Chondrocyte (in vitro differentiated cells): Measurements from ENCODE around the gene MKI67. TPM values are rescaled to one million over a fixed set of nuclear protein-coding genes. Genes with fewer than 3 reads are reported as not detected.

ENCODE experiments used
- DNase-seq: peaks from one replicate; pipeline ENCODE4 v3.0.0; 2021; ENCODE audit warnings: mixed read lengths, low spot score
- H3K27ac Mint-ChIP-seq: one replicate; pipeline ENCODE4 v1.8.0; 2021; ENCODE audit warnings: mild to moderate bottlenecking, moderate library complexity, mixed read lengths; ENCODE audit not compliant: unreplicated experiment
- H3K27me3 Mint-ChIP-seq: 2 replicates; pipeline ENCODE4 v1.8.0; 2021; ENCODE audit warnings: low read depth, mixed read lengths
- H3K36me3 Mint-ChIP-seq: 2 replicates; pipeline ENCODE4 v1.8.0; 2021; ENCODE audit warnings: low read depth, mixed read lengths
- H3K4me1 Mint-ChIP-seq: 2 replicates; pipeline ENCODE4 v1.8.0; 2021; ENCODE audit warnings: low read depth, mild to moderate bottlenecking, mixed read lengths
- H3K4me3 Mint-ChIP-seq: one replicate; pipeline ENCODE4 v1.8.0; 2021; ENCODE audit warnings: mild to moderate bottlenecking, moderate library complexity, mixed read lengths; ENCODE audit not compliant: unreplicated experiment
- H3K9me3 Mint-ChIP-seq: 2 replicates; pipeline ENCODE4 v1.8.0; 2021; ENCODE audit warnings: low read depth, mixed read lengths
- CTCF ChIP-seq: fragments of 200-600 bp; sonication (generic); IDR thresholded peaks from 2 replicates; pipeline ENCODE4 v1.5.0; 2021; ENCODE audit warnings: antibody characterized with exemption, mild to moderate bottlenecking, moderate library complexity
- total RNA-seq: library from RNA; stranded (reverse); gene quantifications from 3 replicates; pipeline ENCODE4 v1.2.1, GENCODE V29; 2021

The MKI67 gene
- total RNA-seq, 1 donor from 2014 or later = 17.1 TPM

DNA sequence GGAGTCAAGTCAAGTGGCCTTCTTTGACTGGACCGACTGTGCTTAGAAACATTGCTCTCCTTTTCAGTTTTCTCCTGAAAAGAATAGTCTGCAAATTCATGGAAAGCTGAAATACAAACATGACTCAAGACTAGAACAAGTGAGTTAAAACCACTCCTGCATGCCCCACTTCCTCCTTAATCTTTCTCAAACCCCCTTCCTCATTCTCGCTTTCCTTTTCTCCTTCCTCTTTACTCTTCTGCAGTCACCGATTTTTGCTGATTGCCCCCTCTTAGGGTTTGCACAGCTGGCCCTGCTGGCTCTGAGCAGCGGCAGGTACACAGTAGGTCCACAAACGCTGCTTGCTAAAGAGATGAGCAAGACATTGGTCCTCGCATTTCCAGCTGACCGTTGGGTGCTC, 34.8 kb upstream of the MKI67 start:
- Mint-ChIP-seq H3K4me1 (no peaks in the 10 kb centered on the region), H3K36me3 (no peaks in the 10 kb centered on the region), H3K27me3 (peaks cover 47% of the 10 kb centered on the region)

GRCh38 chr10:128160297-128160711, 34.1 kb upstream of the MKI67 start:
- DNase-seq = no peak
- Mint-ChIP-seq H3K4me1 (no peaks in the 10 kb centered on the region), H3K4me3 (no peak overlapping the region), H3K9me3 (peaks cover 2% of the 10 kb centered on the region), H3K27me3 (peaks cover 47% of the 10 kb centered on the region), H3K36me3 (no peaks in the 10 kb centered on the region), H3K27ac (no peak overlapping the region)
- TF ChIP-seq CTCF = no peak

More for the DNA sequence above, 34.8 kb upstream of the MKI67 start:
- TF ChIP-seq CTCF = no peak
- DNase-seq = no peak
- Mint-ChIP-seq H3K4me3 (no peak overlapping the region), H3K9me3 (peaks cover 2% of the 10 kb centered on the region), H3K27ac (no peak overlapping the region)

- peaks cover 58% of the 10 kb centered on the region for H3K27me3 Mint-ChIP-seq
- no peaks in the 10 kb centered on the region for H3K4me1 Mint-ChIP-seq
- H3K27ac Mint-ChIP-seq = no peak overlapping the region
- no peak for DNase-seq
- no peaks in the 10 kb centered on the region for H3K36me3 Mint-ChIP-seq
- no peaks in the 10 kb centered on the region for H3K9me3 Mint-ChIP-seq
- H3K4me3 Mint-ChIP-seq = no peak overlapping the region
- TF ChIP-seq CTCF = no peak
Measured at GRCh38 chr10:128158021-128158795, 32.0 kb upstream of the MKI67 start.

GRCh38 chr10:128156999-128157755, 31.0 kb upstream of the MKI67 start:
- H3K27me3 Mint-ChIP-seq = peaks cover 65% of the 10 kb centered on the region
- no peaks in the 10 kb centered on the region for H3K36me3 Mint-ChIP-seq
- H3K9me3 Mint-ChIP-seq = no peaks in the 10 kb centered on the region
- H3K4me1 Mint-ChIP-seq = no peaks in the 10 kb centered on the region
- TF ChIP-seq CTCF = no peak
- DNase-seq = no peak
- no peak overlapping the region for H3K27ac Mint-ChIP-seq
- H3K4me3 Mint-ChIP-seq = no peak overlapping the region

GRCh38 chr10:128152741-128153580, 26.7 kb upstream of the MKI67 start:
- Mint-ChIP-seq H3K4me3 (no peak overlapping the region), H3K27me3 (peaks cover 45% of the 10 kb centered on the region), H3K36me3 (no peaks in the 10 kb centered on the region), H3K9me3 (no peaks in the 10 kb centered on the region), H3K27ac (no peak overlapping the region), H3K4me1 (peaks cover 3% of the 10 kb centered on the region)
- no peak for DNase-seq
- TF ChIP-seq CTCF = no peak
